Activated CD8-positive, alpha-beta memory T cell treated with anti-CD3 and anti-CD28 coated beads for 24 hours (primary cell): ENCODE data around the gene CGNL1.

Source experiments
- DNase-seq: peaks from one replicate; pipeline ENCODE4 v3.0.0-alpha.2; 2020

Gene CGNL1

GRCh38 chr15:57503051-57503702 is 126.9 kb downstream of the CGNL1 start:
- DNase-seq, result no peak

- no peak for DNase-seq
Measured at GRCh38 chr15:57503911-57504598, 127.8 kb downstream of the CGNL1 start.

- DNase-seq, result no peak
Measured at GRCh38 chr15:57504599-57504940, 128.3 kb downstream of the CGNL1 start.

- DNase-seq, result no peak
Measured at GRCh38 chr15:57505056-57505715, 128.9 kb downstream of the CGNL1 start.

- no peak for DNase-seq
Measured at GRCh38 chr15:57505949-57506391, 129.7 kb downstream of the CGNL1 start.

- no peak for DNase-seq
Measured at GRCh38 chr15:57506422-57506821, 130.1 kb downstream of the CGNL1 start.

GRCh38 chr15:57507111-57507510 is 130.8 kb downstream of the CGNL1 start:
- DNase-seq, result no peak

GRCh38 chr15:57509126-57509525 is 132.8 kb downstream of the CGNL1 start:
- no peak for DNase-seq

- no peak for DNase-seq
Measured at GRCh38 chr15:57509965-57510364, 133.7 kb downstream of the CGNL1 start.

- DNase-seq, result no peak
Measured at GRCh38 chr15:57510647-57511046, 134.3 kb downstream of the CGNL1 start.

GRCh38 chr15:57516327-57517029 is 140.2 kb downstream of the CGNL1 start:
- no peak for DNase-seq

GRCh38 chr15:57517030-57517671 is 140.8 kb downstream of the CGNL1 start:
- no peak for DNase-seq

- no peak for DNase-seq
Measured at GRCh38 chr15:57518779-57519405, 142.6 kb downstream of the CGNL1 start.

GRCh38 chr15:57519806-57520205 is 143.5 kb downstream of the CGNL1 start:
- no peak for DNase-seq

GRCh38 chr15:57521503-57521902 is 145.2 kb downstream of the CGNL1 start:
- no peak for DNase-seq

- no peak for DNase-seq
Measured at GRCh38 chr15:57522148-57522547, 145.8 kb downstream of the CGNL1 start.

GRCh38 chr15:57525581-57525980 is 149.3 kb downstream of the CGNL1 start:
- no peak for DNase-seq

- DNase-seq, result no peak
Measured at GRCh38 chr15:57526076-57526475, 149.8 kb downstream of the CGNL1 start.

GRCh38 chr15:57526615-57527014 is 150.3 kb downstream of the CGNL1 start:
- no peak for DNase-seq

GRCh38 chr15:57527382-57528091 is 151.2 kb downstream of the CGNL1 start:
- no peak for DNase-seq

GRCh38 chr15:57528940-57529565 is 152.7 kb downstream of the CGNL1 start:
- DNase-seq, result no peak
